HepG2 (cell line): ENCODE data around the gene TNP2.
A peak's percentile ranks its signal among the peaks of the same experiment; 100 is the strongest.

ENCODE experiments used
- MTERF4 ChIP-seq: sonication (generic); formaldehyde crosslinking; IDR thresholded peaks from 2 replicates; pipeline ENCODE4 v1.8.0; 2023; ENCODE audit warnings: mild to moderate bottlenecking, missing genetic modification reagents
- NCOR1 ChIP-seq: fragments of 200-600 bp; sonication (generic); IDR thresholded peaks from 2 replicates; pipeline ENCODE4 v1.7.0; 2017; ENCODE audit warnings: antibody characterized with exemption, low read length, borderline replicate concordance
- PRDM10 ChIP-seq: sonication (generic); formaldehyde crosslinking; IDR thresholded peaks from 2 replicates; pipeline ENCODE4 v1.4.0; 2020; ENCODE audit warnings: low read depth, missing genetic modification reagents
- SETDB1 ChIP-seq: sonication (generic); formaldehyde crosslinking; IDR thresholded peaks from 2 replicates; pipeline ENCODE4 v1.5.1; 2020; ENCODE audit warnings: missing genetic modification reagents, mild to moderate bottlenecking, borderline replicate concordance
- ZNF225 ChIP-seq: sonication (generic); formaldehyde crosslinking; IDR thresholded peaks from 2 replicates; pipeline ENCODE4 v1.4.0; 2020; ENCODE audit warnings: mild to moderate bottlenecking, missing genetic modification reagents
- ZNF331 ChIP-seq: sonication (generic); formaldehyde crosslinking; IDR thresholded peaks from 2 replicates; pipeline ENCODE4 v1.4.0; 2020; ENCODE audit warnings: missing genetic modification reagents
- ZNF503 ChIP-seq: sonication (generic); formaldehyde crosslinking; IDR thresholded peaks from 2 replicates; pipeline ENCODE4 v1.4.0; 2020; ENCODE audit warnings: missing genetic modification reagents
- ZNF747 ChIP-seq: sonication (generic); formaldehyde crosslinking; IDR thresholded peaks from 2 replicates; pipeline ENCODE4 v1.8.1; 2023; ENCODE audit warnings: missing genetic modification reagents, mild to moderate bottlenecking, borderline replicate concordance
- ZNF75D ChIP-seq: sonication (generic); formaldehyde crosslinking; IDR thresholded peaks from 2 replicates; pipeline ENCODE4 v1.8.1; 2023; ENCODE audit warnings: missing genetic modification reagents, mild to moderate bottlenecking, borderline replicate concordance
- ZNF781 ChIP-seq: sonication (generic); formaldehyde crosslinking; IDR thresholded peaks from 2 replicates; pipeline ENCODE4 v1.5.1; 2020; ENCODE audit warnings: borderline replicate concordance, mild to moderate bottlenecking, missing genetic modification reagents; ENCODE audit errors: not compliant biosample characterization
- ZSCAN5A ChIP-seq: sonication (generic); formaldehyde crosslinking; IDR thresholded peaks from 2 replicates; pipeline ENCODE4 v1.8.0; 2022; ENCODE audit warnings: mild to moderate bottlenecking, missing genetic modification reagents, borderline replicate concordance

GRCh38 chr16:11301645-11302501 lies 32.7 kb upstream of the TNP2 start:
- TF ChIP-seq ZNF503 (CRISPR knock-in tag) (no peak), ZSCAN5A (CRISPR knock-in tag) (no peak), ZNF75D (no peak), PRDM10 (CRISPR knock-in tag) (no peak), ZNF331 (CRISPR knock-in tag) (no peak), MTERF4 (no peak), ZNF747 (CRISPR knock-in tag) (no peak), ZNF225 (CRISPR knock-in tag) (no peak), SETDB1 (CRISPR knock-in tag) (no peak), ZNF781 (no peak), NCOR1 (0 out of 2 replicates have a peak, but pooled peaks have one; percentile 55)
